Activated CD8-positive, alpha-beta T cell treated with anti-CD3 and anti-CD28 coated beads for 36 hours (primary cell): ENCODE results near the gene MYO3B. TPM values are rescaled to one million over a fixed set of nuclear protein-coding genes. Genes with fewer than 3 reads are reported as not detected.

ENCODE experiments used
- ATAC-seq: fragments of 200-7000 bp; cut with Tn5 transposase; one replicate; pipeline ENCODE4 v1.10.0; 2021; ENCODE audit warnings: mild to moderate bottlenecking, moderate library complexity
- CTCF ChIA-PET: fragments of 350-600 bp; sonication (Branson Sonifier 250); formaldehyde crosslinking; loops from one replicate; lab custom pipeline; 2021; ENCODE audit warnings: antibody characterized with exemption; lab: Charles Lee
- POLR2A ChIA-PET: fragments of 350-600 bp; sonication (Branson Sonifier 250); formaldehyde crosslinking; loops from one replicate; lab custom pipeline; 2021; ENCODE audit warnings: antibody characterized with exemption; lab: Charles Lee
- DNase-seq: peaks from one replicate; pipeline ENCODE4 v3.0.0-alpha.2; 2020
- H3K27ac Mint-ChIP-seq: one replicate; pipeline ENCODE4 v1.8.0; 2021; ENCODE audit warnings: mild to moderate bottlenecking, mixed read lengths
- H3K27me3 Mint-ChIP-seq: one replicate; pipeline ENCODE4 v1.8.0; 2021; ENCODE audit warnings: mixed read lengths
- H3K36me3 Mint-ChIP-seq: one replicate; pipeline ENCODE4 v1.8.0; 2021; ENCODE audit warnings: low read depth, mixed read lengths
- H3K4me1 Mint-ChIP-seq: one replicate; pipeline ENCODE4 v1.8.0; 2021; ENCODE audit warnings: low read depth, mixed read lengths
- H3K4me3 Mint-ChIP-seq: one replicate; pipeline ENCODE4 v1.8.0; 2021; ENCODE audit warnings: mild to moderate bottlenecking, moderate library complexity, mixed read lengths
- H3K9me3 Mint-ChIP-seq: one replicate; pipeline ENCODE4 v1.8.0; 2021; ENCODE audit warnings: mixed read lengths
- CTCF ChIP-seq: fragments of 200-600 bp; IDR thresholded peaks from one replicate; pipeline ENCODE4 v1.8.0; 2022; ENCODE audit warnings: antibody characterized with exemption, mild to moderate bottlenecking
- intact Hi-C: fragments of 100-400 bp; cut with micrococcal nuclease; formaldehyde crosslinking; loops from one replicate; pipeline ENCODE4 v1.10.0; 2022
- total RNA-seq, 2 experiments: library from RNA; stranded (reverse); gene quantifications; one replicate each; pipeline ENCODE4 v1.2.3, GENCODE V29; 2021

Gene MYO3B
- total RNA-seq, 2 experiments from 2014 or later = 0.09 to 0.20 TPM

GRCh38 chr2:170368370-170368769 is 190.4 kb downstream of the MYO3B start:
- H3K27me3 Mint-ChIP-seq = peaks cover 36% of the 10 kb centered on the region
- CTCF ChIA-PET = interaction anchor here (1.1 to 5.3 kb wide), 4 partner anchors 7 to 446 kb away, joined by 5 to 77 read pairs (median 20); partner anchors contain the start of gene GAD1
- no peak for DNase-seq
- no peaks in the 10 kb centered on the region for H3K9me3 Mint-ChIP-seq
- POLR2A ChIA-PET = no interaction called here
- intact Hi-C loops = no loop called here
- TF ChIP-seq CTCF = no peak
- H3K4me1 Mint-ChIP-seq = peaks cover 33% of the 10 kb centered on the region
- H3K4me3 Mint-ChIP-seq = peak overlapping the region; percentile 1
- peak overlapping the region; percentile 41 for H3K27ac Mint-ChIP-seq
- H3K36me3 Mint-ChIP-seq = no peaks in the 10 kb centered on the region
- peak; percentile 54 for ATAC-seq

- Mint-ChIP-seq H3K36me3 (no peaks in the 10 kb centered on the region), H3K9me3 (no peaks in the 10 kb centered on the region), H3K27me3 (peaks cover 39% of the 10 kb centered on the region), H3K27ac (no peak overlapping the region), H3K4me1 (peaks cover 35% of the 10 kb centered on the region), H3K4me3 (no peak overlapping the region)
- DNase-seq = no peak
- ChIA-PET CTCF (interaction anchor here (0.7 to 5.3 kb wide), 15 partner anchors 8 to 1094 kb away, joined by 3 to 77 read pairs (median 5); partner anchors contain the start of gene GAD1), POLR2A (interaction anchor here (1.8 to 2.6 kb wide), 2 partner anchors 8 to 11 kb away, joined by 6 to 7 read pairs; no protein-coding TSS in a partner anchor)
- intact Hi-C loops = no loop called here
- ATAC-seq = no peak
- TF ChIP-seq CTCF = no peak
Observed at GRCh38 chr2:170369228-170369627, 191.3 kb downstream of the MYO3B start.

GRCh38 chr2:170369894-170370293 is 191.9 kb downstream of the MYO3B start:
- POLR2A ChIA-PET = interaction anchor here (1.8 to 2.6 kb wide), 2 partner anchors 8 to 10 kb away, joined by 6 to 7 read pairs; no protein-coding TSS in a partner anchor
- H3K27ac Mint-ChIP-seq = no peak overlapping the region
- intact Hi-C loops = no loop called here
- no peak for ATAC-seq
- no peak overlapping the region for H3K4me3 Mint-ChIP-seq
- TF ChIP-seq CTCF = peak; percentile 56
- no peaks in the 10 kb centered on the region for H3K9me3 Mint-ChIP-seq
- peaks cover 37% of the 10 kb centered on the region for H3K4me1 Mint-ChIP-seq
- DNase-seq = no peak
- peaks cover 38% of the 10 kb centered on the region for H3K27me3 Mint-ChIP-seq
- no peaks in the 10 kb centered on the region for H3K36me3 Mint-ChIP-seq
- CTCF ChIA-PET = interaction anchor here (0.6 to 5.3 kb wide), 23 partner anchors 9 to 1094 kb away, joined by 3 to 77 read pairs (median 4); partner anchors contain the start of gene GAD1

- ChIA-PET CTCF (interaction anchor here (1.1 to 5.3 kb wide), 9 partner anchors 8 to 451 kb away, joined by 3 to 77 read pairs (median 5); partner anchors contain the start of gene GAD1), POLR2A (interaction anchor here (1.8 to 2.6 kb wide), 2 partner anchors 9 to 10 kb away, joined by 6 to 7 read pairs; no protein-coding TSS in a partner anchor)
- peak; percentile 66 for ATAC-seq
- no peaks in the 10 kb centered on the region for H3K9me3 Mint-ChIP-seq
- no peaks in the 10 kb centered on the region for H3K36me3 Mint-ChIP-seq
- intact Hi-C loops = no loop called here
- H3K27me3 Mint-ChIP-seq = peaks cover 34% of the 10 kb centered on the region
- peak; percentile 37 for DNase-seq
- TF ChIP-seq CTCF = no peak
- peak overlapping the region; percentile 39 for H3K27ac Mint-ChIP-seq
- no peak overlapping the region for H3K4me3 Mint-ChIP-seq
- H3K4me1 Mint-ChIP-seq = peaks cover 40% of the 10 kb centered on the region
Observed at GRCh38 chr2:170371231-170371998, 193.5 kb downstream of the MYO3B start.

GRCh38 chr2:170375192-170375591 is 197.2 kb downstream of the MYO3B start:
- Mint-ChIP-seq H3K4me3 (no peak overlapping the region), H3K9me3 (no peaks in the 10 kb centered on the region), H3K4me1 (peaks cover 21% of the 10 kb centered on the region), H3K27ac (no peak overlapping the region), H3K27me3 (peaks cover 31% of the 10 kb centered on the region), H3K36me3 (no peaks in the 10 kb centered on the region)
- ATAC-seq = peak; percentile 41
- ChIA-PET CTCF (interaction anchor here (2.0 kb wide), 1 partner anchor 441 kb away, joined by 8 read pairs; the partner anchor contains the start of gene GAD1), POLR2A (no interaction called here)
- intact Hi-C loops = no loop called here
- no peak for DNase-seq
- no peak for TF ChIP-seq CTCF
